Retinal pigment epithelial cell (primary cell): ENCODE measurements around the gene MUSK.

Source experiments
- DNase-seq: peaks from one replicate; pipeline ENCODE4 v3.0.0-alpha.2; 2010; ENCODE audit warnings: low read depth
- H3K4me3 ChIP-seq: 2 replicates; pipeline ENCODE4 v1.5.1; 2011; ENCODE audit warnings: mild to moderate bottlenecking, low read length, control low read depth, moderate library complexity
- TF ChIP-seq, protein P1 (sequence below): conservative IDR thresholded peaks from 2 replicates; pipeline ENCODE4 v1.5.1; 2011; ENCODE audit warnings: low read depth, low read length, control low read depth, inconsistent platforms

MUSK gene

DNA sequence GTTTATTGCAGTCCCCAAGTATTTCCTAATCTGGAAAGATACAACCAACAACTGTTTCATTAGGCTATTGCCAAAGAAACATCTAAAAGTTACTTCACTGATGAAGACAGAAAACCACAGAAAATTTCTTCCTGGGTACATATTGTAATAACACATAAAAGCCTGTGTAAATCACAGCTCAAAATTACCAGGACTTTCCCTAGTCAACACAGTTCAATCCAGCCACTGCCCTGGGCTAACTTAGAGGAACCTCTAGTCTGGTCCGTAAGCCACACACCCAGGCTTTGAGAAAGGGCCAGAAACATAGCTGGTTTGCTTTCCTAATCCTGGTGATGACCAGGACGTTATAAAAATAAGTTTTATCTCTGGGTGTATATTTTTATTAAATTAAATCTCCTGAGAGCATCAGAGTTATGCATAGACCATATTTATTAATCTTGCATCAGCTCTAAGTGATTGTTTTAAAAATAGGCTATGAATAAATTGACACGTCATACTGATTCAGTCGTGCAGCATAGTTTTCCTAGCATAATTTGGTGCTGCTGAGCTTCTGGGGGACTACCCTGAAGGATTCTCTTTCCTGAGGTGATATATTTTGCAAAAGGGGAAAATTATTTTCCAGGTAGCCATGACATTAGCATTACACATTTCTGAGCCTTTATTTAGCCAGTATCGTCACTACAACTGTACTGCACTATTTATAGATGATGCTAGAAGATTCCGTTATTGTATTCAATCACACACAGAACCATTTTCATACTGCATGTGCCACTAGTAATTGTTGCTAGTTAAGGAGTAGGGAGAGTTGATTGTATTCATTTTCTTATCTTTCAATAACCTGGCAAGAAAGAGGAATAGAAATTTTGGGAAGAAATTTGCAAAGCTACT lies 12.6 kb upstream of the MUSK start:
- TF ChIP-seq, protein P1, sequence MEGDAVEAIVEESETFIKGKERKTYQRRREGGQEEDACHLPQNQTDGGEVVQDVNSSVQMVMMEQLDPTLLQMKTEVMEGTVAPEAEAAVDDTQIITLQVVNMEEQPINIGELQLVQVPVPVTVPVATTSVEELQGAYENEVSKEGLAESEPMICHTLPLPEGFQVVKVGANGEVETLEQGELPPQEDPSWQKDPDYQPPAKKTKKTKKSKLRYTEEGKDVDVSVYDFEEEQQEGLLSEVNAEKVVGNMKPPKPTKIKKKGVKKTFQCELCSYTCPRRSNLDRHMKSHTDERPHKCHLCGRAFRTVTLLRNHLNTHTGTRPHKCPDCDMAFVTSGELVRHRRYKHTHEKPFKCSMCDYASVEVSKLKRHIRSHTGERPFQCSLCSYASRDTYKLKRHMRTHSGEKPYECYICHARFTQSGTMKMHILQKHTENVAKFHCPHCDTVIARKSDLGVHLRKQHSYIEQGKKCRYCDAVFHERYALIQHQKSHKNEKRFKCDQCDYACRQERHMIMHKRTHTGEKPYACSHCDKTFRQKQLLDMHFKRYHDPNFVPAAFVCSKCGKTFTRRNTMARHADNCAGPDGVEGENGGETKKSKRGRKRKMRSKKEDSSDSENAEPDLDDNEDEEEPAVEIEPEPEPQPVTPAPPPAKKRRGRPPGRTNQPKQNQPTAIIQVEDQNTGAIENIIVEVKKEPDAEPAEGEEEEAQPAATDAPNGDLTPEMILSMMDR: no peak
- H3K4me3 ChIP-seq: no peak overlapping the region
- DNase-seq: no peak

DNA sequence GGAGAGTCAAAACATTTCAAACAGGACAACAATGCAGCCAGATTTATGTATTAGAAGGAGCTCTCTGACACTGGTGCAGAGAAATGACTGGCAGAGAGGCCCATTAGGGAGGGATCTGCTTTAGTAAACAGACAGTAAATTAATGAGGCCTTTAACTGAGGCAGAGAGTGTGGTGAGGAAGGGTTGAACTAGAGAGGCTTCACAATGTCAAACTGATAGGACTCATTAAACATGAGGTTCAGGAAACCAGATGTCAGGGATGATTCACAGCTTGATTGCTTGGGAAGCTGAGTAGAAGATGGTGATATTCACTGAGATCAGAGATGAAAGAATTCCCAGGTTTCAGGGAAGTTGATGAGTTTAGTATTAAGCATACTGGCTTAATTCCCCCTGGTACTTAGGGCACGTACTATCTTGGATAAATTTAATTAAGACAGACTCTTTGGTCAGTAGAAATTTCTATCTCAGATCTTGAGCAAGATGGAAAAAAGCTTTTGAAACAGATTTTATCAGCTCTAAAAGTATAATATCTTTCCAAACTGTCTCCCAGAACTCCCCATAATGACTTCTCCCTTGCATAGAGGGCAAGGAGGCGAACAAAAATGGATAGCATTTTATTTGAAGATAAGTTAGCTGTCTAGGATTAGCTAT lies 8.6 kb upstream of the MUSK start:
- TF ChIP-seq, protein P1: no peak
- DNase-seq: no peak
- no peak overlapping the region for H3K4me3 ChIP-seq

DNA sequence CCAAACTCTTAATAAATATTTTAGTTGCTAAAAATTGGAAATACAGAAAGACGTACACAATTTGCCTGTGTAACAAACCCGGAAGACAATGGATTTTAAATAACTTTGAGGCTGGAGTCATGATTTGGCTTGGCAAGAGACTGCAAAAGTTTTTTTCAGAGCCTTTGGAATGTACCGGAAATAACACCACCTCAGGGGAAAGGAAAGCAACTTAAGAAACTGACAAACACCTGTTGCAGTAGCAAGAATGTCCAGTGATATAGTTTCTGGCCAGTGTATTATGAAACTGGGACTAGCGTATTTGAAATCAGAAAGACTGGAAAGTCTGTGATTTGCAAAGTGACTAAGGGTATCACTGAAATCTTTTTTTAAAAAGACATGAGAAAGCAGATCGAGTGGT lies 842 bp downstream of the MUSK start:
- TF ChIP-seq, protein P1: no peak
- DNase-seq: no peak
- H3K4me3 ChIP-seq: no peak overlapping the region

DNA sequence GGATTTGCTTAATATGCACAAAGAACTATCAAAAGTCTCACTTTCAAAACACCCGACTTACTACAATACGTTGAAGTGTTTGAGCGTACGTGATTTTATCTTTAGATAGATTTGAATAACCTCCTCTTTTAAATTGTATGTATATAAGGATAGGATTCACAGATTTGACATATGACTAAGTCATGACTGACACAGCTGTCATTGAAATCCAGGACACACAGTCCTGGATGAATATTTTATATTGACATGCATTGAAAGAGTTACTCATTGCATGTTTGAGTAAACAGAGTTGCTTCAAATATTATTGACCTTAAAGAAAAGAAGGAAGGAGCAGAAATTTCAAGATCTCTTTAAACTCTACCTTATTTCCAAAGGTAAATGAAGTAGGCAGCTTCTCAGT lies 3.3 kb downstream of the MUSK start:
- H3K4me3 ChIP-seq: no peak overlapping the region
- TF ChIP-seq, protein P1: no peak
- DNase-seq: no peak

DNA sequence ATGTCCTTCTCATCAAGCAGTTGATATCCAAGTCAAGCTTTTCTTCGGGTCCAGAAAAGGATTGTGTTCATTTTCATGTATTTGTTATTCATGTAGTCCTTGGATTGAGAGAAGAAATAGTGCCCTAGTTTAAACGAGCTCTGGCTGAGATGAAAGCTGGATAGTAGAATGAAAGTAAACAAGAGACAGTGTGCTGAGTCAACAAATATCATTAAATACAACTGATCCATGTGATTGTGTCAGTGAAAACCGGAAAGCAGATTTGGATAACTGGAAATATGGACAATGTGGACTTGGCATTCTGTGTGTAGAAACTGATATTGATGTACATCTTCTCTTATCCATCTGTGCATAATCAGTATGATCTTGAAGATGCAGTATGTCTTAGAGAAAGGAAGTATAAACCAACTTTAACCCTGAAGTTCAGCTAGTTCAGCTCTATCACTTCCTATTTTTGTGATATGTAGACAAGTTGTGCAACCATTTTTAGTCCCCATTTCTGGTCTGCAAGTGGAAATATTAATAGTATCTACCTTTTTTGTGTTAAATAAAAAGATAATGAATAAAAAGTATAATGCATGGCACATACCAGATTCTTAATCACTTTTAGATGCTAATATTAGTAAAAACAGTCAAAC lies 4.4 kb downstream of the MUSK start:
- H3K4me3 ChIP-seq: no peak overlapping the region
- DNase-seq: no peak
- TF ChIP-seq, protein P1: no peak

DNA sequence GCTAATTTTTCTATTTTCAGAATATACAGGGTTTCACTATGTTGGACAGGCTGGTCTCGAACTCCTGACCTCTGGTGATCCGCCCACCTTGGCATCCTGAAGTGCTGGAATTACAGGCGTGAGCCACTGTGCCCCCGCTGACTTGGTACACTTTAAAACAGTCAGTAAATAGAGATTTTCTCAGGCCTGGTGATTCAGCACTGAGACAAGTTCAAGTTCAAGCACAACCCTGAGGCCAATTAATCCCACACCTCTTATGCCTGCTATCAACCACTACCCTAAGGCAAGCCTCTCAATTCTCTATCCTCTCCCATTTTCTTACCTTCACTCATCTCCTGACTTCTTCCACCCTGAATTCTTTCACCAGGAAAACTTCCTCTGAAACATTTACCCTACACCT lies 18.9 kb downstream of the MUSK start:
- DNase-seq: no peak
- TF ChIP-seq, protein P1: no peak
- no peak overlapping the region for H3K4me3 ChIP-seq
